NCI-H2171 (cell line): ENCODE data around the gene MGAT3.

Experiments used
- DNase-seq: peaks from one replicate; lab custom pipeline; 2025; lab: John Stamatoyannopoulos, UW

The MGAT3 gene

GRCh38 chr22:39429186-39429585 lies 27.6 kb upstream of the MGAT3 start:
- DNase-seq = no peak

- no peak for DNase-seq
Observed at GRCh38 chr22:39429916-39430575, 26.8 kb upstream of the MGAT3 start.

GRCh38 chr22:39430576-39431150 lies 26.1 kb upstream of the MGAT3 start:
- DNase-seq = no peak

DNA sequence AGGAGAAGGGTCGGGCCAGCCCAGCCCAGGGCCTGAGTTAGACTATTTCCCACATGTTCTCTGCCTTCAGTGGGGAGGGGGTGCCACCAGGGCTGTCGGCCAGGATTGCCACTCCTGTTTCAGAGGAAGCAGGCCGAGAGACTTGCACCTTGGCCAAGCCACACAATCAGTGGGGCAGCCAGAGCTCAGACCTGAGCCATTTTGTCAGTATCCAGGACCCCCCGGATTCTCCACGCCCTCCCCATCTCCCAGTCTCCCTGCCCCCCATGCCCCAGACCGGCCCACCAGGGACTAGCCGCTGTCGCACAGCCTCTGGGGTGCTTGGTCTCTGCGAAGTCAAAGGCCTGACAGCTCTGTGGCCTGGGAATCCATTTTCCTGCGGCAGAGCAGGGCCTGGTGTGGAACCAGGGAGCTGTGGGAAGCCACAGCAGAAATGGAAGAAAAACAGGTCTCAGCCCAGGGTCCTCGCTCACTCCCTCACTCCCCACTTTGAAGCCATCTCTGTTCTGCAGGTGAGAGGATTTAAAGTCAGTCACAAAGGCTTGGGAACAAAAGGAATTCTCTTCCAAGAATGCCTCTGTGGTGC lies 25.5 kb upstream of the MGAT3 start:
- DNase-seq = no peak

DNA sequence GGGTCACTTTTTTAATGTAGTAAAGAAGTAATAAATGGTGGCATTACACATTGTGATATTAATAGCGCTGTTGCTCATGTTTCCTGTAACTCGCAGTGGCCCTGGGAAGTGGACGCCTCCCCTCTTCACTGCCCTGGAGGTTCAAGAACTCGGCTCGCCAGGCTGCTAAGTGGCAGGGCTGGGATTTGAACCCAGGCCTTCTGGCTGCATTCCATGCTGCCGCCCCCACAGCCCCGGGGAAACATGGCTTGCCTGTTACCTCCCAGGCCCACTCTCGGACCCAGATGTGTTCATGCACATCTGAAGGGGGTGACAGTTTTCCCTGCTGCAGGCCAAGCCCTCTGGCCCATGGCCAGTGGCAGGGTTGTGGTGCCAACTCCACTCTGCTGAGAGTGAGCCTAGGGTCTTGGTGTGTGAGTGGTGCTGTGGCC lies 25.0 kb upstream of the MGAT3 start:
- DNase-seq = no peak

DNA sequence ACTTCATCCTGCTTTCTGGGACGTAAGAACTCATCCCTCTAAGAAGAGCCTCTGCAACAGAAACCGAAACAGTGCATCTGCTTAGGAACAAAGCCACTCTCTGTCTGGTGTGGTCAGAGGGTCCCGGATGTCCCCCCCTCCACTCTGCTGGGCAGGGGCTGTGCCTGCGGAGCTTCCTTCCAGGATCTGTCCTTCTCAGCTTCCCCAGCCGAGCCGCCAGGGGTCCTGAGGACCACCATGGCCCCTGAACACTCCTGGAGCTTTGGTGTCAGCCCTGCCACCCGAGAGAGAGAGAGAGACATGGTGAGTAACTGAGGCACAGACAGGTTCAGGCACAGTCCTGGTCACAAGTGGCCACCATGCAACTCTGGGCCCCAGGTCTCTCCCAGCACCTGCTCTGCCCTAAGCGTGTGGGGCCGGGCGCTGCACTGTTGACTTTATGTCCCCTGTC lies 24.4 kb upstream of the MGAT3 start:
- no peak for DNase-seq

DNA sequence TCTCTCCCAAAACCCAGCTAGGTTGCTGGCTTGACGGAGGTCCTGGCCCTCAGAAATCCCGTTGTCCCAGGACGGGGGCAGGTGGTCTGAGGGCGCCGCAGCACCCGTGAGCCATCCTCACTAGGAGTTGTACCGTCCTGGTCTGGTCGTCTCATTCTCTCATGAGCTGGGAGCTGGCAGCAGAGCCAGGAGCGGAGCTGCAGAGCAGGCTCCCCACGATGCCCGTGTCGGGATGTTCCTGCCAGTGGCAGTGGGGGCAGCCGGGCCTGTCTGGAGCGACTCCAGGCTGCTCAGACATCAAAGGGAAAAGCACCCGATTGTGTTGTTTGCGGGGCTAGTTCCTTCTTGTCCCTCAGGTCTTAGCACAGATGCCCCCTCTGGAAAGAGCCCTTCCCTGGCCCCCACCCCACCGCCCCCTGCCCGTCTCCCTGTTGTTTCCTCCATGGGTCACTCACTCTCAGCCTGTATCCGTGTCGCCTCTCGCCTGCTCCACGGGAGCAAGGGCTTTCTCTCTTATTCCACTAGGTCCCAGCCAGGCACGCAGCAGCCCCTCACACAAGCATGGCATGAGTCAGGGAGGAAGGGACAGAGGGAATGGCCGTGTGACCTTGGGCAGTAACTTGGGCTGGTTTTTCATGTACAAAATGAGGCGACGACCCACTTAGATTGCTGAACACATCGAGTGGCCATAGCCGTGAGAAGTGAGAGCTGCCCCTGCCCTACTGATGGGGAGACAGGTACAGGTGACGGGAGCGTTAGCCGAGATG lies 23.2 kb upstream of the MGAT3 start:
- no peak for DNase-seq

GRCh38 chr22:39434243-39434653 lies 22.6 kb upstream of the MGAT3 start:
- DNase-seq = no peak

GRCh38 chr22:39434721-39435120 lies 22.1 kb upstream of the MGAT3 start:
- DNase-seq = no peak

DNA sequence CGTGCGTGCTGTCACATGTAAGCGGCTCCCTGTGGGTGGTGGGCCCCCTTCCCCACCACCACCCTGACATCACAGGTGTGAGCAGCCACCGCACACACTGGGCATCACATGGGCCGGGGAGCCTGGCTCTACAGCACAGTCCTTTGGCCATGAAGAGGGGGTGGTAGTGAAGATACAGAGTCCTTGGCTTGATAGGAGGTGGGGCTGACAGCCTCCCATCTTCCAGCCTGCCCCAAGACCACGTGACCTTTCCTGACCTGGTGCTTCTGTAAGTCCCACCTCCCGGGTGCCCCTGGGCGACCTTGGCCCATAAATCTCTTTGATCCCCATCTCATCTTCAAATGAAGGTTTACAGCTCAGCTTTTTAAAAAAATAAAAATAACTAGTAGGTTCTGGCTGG lies 21.2 kb upstream of the MGAT3 start:
- DNase-seq = no peak

DNA sequence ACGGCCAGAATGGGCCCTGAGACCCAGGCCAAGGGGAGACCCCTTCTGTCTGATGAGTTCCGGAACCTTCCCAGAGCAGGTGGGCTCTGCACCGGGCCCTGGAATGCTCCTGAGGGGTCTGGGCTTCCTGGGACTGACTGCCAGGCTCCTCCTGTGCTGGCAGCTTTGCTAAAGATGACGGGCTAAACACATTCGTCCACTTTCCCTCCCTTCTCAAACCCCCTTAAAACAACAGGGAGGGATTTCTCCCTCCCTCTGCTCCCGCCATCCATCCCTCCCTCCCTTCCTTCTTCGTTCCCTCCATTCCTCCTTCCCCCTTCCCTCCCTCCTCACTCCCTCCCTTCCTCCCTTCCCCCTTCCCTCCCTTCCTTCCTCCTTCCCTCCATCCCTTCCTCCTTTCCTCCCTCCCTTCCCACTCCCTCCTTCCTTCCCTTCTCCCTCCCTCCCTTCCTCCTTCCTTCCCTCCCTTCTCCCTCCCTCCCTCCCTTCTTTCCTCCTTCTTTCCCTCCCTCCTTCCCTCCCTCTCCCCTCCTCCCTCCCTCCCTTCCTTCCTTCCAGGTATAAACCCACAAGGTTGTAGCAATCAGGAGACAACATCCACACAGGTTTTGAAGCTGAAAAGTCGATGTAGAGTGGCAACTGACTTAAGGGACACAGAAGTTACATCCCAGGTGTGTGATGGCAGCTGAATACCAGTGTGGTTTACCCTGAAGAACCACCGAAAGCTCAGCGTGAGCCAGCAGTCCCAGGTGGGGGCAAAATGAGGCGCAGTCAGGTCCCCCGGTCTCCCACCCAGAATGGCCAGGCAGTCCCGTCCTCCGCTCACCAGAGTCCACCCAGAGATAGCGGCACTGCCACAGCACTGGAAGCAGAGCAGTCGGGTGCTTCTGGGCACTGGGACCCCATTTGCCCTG lies 18.8 kb upstream of the MGAT3 start:
- no peak for DNase-seq

DNA sequence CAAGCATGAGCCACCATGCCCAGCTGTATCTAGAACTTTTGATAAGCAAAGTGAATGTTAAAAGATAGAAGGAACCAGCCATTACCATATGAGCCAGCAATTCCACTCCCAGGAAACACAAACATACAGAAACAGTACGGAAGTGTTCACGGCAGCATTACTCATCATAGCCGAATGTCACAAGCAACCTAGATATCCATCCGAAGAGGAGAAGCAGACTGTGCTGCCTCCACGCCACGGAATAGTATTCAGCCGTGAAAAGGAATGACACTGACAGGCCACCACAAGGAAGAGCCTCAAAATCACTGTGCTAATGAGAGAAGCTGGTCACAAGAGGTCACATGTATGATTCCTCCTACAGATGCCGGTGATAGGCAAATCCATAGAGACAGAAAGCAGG lies 17.6 kb upstream of the MGAT3 start:
- DNase-seq = no peak

- DNase-seq = no peak
Observed at GRCh38 chr22:39443398-39443797, 13.4 kb upstream of the MGAT3 start.

GRCh38 chr22:39444247-39444800 lies 12.5 kb upstream of the MGAT3 start:
- DNase-seq = no peak

GRCh38 chr22:39444937-39445465 lies 11.8 kb upstream of the MGAT3 start:
- no peak for DNase-seq

DNA sequence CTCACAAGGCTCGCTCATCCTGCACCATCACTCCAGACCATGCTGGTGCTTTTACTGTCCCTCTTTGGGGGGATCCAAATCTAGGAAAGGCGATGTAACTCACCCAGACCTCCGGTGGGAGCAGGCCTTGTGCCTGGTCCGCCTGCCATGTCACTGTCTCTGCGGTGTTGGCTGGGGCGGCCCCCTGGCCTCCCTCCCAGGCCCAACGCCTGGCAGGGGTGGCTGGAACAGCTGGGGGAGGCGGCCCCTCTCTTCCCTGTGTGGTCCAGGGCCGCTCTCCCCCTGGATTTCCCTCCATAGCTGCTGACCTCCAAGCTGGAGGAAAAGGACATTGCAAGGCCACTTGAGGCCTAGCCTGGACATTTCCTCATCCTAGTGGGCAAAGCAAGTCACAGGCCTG lies 11.1 kb upstream of the MGAT3 start:
- DNase-seq = no peak

GRCh38 chr22:39446239-39446721 lies 10.5 kb upstream of the MGAT3 start:
- no peak for DNase-seq

DNA sequence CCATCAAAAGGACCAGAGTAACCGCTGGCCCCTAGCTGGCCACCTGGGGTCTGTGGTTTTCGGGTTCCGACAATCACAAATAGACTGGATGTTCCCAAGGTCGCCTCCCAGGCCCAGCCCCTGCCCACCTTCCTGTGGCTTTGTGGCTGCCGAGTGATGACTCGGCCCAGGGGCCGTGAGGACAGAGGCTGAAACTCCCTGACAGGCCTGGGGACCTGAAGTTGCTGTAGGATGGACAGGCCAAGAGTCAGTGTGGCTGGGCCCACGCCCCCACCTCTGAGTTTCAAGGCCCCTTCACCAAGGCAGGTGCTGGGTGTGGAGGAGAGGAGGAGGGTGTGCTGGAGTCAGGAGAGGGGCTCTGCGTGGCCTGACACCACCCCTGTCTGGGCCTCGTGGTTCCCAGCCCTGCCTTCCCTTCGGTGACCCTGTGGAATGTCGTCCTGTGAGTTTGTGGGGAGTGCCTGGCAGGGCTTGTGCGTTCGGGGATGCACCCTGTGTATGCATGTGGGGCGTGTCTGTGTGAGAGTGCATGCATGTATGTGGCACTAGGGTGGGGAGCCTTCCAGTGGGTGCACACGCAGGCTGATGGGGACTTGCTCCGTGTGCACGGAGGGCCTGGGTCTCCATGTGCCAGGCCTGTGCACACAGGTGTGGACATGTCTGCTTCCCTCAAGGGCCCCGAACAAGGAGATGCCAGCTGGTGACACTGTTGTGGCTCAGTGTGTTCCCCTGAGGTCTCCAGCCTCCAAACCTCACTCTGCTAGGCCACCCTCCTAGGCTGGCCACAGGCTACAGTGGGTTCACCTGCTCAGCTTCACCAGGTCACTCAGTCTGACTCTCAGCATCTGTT lies 8.4 kb upstream of the MGAT3 start:
- no peak for DNase-seq

DNA sequence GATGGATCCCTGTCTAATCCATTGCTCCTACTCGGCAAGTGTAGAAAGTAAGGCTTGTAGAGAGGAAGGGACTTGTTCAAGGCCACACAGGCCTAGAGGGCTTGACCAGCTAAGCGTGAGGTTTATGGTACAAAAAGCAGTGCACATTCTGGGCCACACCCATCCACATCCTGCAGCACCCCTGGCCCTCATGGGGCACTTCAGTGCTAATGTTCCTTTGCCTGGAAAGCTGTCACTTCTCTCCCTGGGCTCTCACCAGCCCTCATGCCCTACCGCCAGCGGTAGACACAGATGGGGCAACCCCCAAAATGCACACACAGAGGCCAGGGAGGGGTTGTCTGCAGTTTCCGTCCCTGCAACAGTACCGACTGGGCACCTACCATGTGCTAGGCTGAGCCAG lies 7.1 kb upstream of the MGAT3 start:
- no peak for DNase-seq
